Measurements from ENCODE around the gene SLC47A2.

- TF ChIP-seq, protein P1, sequence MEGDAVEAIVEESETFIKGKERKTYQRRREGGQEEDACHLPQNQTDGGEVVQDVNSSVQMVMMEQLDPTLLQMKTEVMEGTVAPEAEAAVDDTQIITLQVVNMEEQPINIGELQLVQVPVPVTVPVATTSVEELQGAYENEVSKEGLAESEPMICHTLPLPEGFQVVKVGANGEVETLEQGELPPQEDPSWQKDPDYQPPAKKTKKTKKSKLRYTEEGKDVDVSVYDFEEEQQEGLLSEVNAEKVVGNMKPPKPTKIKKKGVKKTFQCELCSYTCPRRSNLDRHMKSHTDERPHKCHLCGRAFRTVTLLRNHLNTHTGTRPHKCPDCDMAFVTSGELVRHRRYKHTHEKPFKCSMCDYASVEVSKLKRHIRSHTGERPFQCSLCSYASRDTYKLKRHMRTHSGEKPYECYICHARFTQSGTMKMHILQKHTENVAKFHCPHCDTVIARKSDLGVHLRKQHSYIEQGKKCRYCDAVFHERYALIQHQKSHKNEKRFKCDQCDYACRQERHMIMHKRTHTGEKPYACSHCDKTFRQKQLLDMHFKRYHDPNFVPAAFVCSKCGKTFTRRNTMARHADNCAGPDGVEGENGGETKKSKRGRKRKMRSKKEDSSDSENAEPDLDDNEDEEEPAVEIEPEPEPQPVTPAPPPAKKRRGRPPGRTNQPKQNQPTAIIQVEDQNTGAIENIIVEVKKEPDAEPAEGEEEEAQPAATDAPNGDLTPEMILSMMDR (optimal IDR thresholded peaks at IDR 0.05 in 1 of 3, IDR thresholded peaks at IDR 0.05 in 1 of 3, conservative IDR thresholded peaks at IDR 0.05 in 1 of 3; ENCODE audit: extremely low read depth in 1 of 3, insufficient read depth in 2 of 3, low read length in 3 of 3): no peak
- TF ChIP-seq EZH2 (IDR thresholded peaks at IDR 0.05; ENCODE audit: low read length): no peak
Observed at GRCh38 chr17:19742495-19742894, 26.1 kb upstream of the SLC47A2 start.
